CD14-positive monocyte (primary cell): ENCODE results near the gene BTG2. TPM values are rescaled to one million over a fixed set of nuclear protein-coding genes. Genes with fewer than 3 reads are reported as not detected.

Experiments used
- DNase-seq, 3 donors: peaks; one replicate each; pipeline ENCODE4 v3.0.0-alpha.2; 2011 to 2022
- H2AFZ ChIP-seq: 2 replicates; pipeline ENCODE4 v1.6.0; 2012; ENCODE audit warnings: mild to moderate bottlenecking, low read depth, low read length, inconsistent platforms; ENCODE audit not compliant: insufficient read depth, poor library complexity, severe bottlenecking
- H3K27ac ChIP-seq, 2 donors: 1 replicate in 1 of 2; 2 replicates in 1 of 2; pipeline ENCODE4 v1.5.1; 2012 to 2013; ENCODE audit warnings: low read length in 2 of 2, control low read depth in 1 of 2, inconsistent platforms in 1 of 2, low read depth in 1 of 2, mild to moderate bottlenecking in 1 of 2
- H3K27me3 ChIP-seq, 2 donors: one replicate each; pipeline versions ENCODE4 v1.6.0 to v1.6.1; 2011 to 2013; ENCODE audit warnings: low read length in 2 of 2; ENCODE audit not compliant: control insufficient read depth in 2 of 2, insufficient read depth in 2 of 2
- H3K36me3 ChIP-seq, 2 donors: replicated peaks in 1 of 2; 1 replicate in 1 of 2; 2 replicates in 1 of 2; pipeline versions ENCODE4 v1.5.1 to v1.6.1; 2012 to 2013; ENCODE audit warnings: low read length in 2 of 2, control low read depth in 1 of 2, inconsistent platforms in 1 of 2, mild to moderate bottlenecking in 1 of 2; ENCODE audit not compliant: insufficient read depth in 2 of 2, control insufficient read depth in 1 of 2
- H3K4me1 ChIP-seq, 2 donors: 1 replicate in 1 of 2; 2 replicates in 1 of 2; pipeline versions ENCODE4 v1.5.1 to v1.6.1; 2012 to 2013; ENCODE audit warnings: low read length in 2 of 2, control low read depth in 1 of 2, inconsistent platforms in 1 of 2, mild to moderate bottlenecking in 1 of 2, moderate library complexity in 1 of 2; ENCODE audit not compliant: insufficient read depth in 2 of 2, control insufficient read depth in 1 of 2
- H3K4me2 ChIP-seq: replicated peaks from 2 replicates; pipeline ENCODE3; 2012; ENCODE audit warnings: low read length, moderate library complexity, mild to moderate bottlenecking; ENCODE audit not compliant: poor library complexity, severe bottlenecking; ENCODE audit errors: extremely low read depth
- H3K4me3 ChIP-seq, 3 experiments: fragments of 200-600 bp in 1 of 3; sonication (generic) in 1 of 3; replicated peaks in 1 of 3; 1 replicate in 2 of 3; 2 replicates in 1 of 3; pipeline ENCODE4 v1.5.1; 2011 to 2013; ENCODE audit warnings: low read length in 3 of 3, mild to moderate bottlenecking in 3 of 3, control low read depth in 2 of 3, low read depth in 2 of 3, inconsistent platforms in 1 of 3, moderate library complexity in 1 of 3
- H3K79me2 ChIP-seq: 2 replicates; pipeline ENCODE4 v1.6.0; 2012; ENCODE audit warnings: mild to moderate bottlenecking, control low read depth, inconsistent platforms, low read length, moderate library complexity; ENCODE audit not compliant: insufficient read depth
- H3K9ac ChIP-seq: 2 replicates; pipeline ENCODE4 v1.6.0; 2017; ENCODE audit warnings: low read length, mild to moderate bottlenecking; ENCODE audit not compliant: insufficient read depth, poor library complexity, severe bottlenecking
- H3K9me3 ChIP-seq, 2 donors: replicated peaks in 1 of 2; 1 replicate in 1 of 2; 2 replicates in 1 of 2; pipeline versions ENCODE4 v1.5.1 to v1.6.1; 2012 to 2013; ENCODE audit warnings: low read length in 2 of 2, control low read depth in 1 of 2; ENCODE audit not compliant: control insufficient read depth in 1 of 2, insufficient read depth in 1 of 2
- H4K20me1 ChIP-seq: 2 replicates; pipeline ENCODE4 v1.6.0; 2012; ENCODE audit warnings: mild to moderate bottlenecking, low read length, control low read depth, moderate library complexity; ENCODE audit not compliant: insufficient read depth
- H3K27ac Mint-ChIP-seq, 7 donors: one replicate each; pipeline ENCODE4 v1.8.0; 2020; ENCODE audit warnings: mild to moderate bottlenecking in 7 of 7, mixed read lengths in 7 of 7, moderate library complexity in 6 of 7, inconsistent platforms in 2 of 7
- H3K27me3 Mint-ChIP-seq, 3 donors: one replicate each; pipeline ENCODE4 v1.8.0; 2021 to 2022; ENCODE audit warnings: low read depth in 3 of 3, mild to moderate bottlenecking in 3 of 3, mixed read lengths in 3 of 3, moderate library complexity in 3 of 3, inconsistent platforms in 1 of 3
- H3K36me3 Mint-ChIP-seq, 2 donors: one replicate each; pipeline ENCODE4 v1.8.0; 2020; ENCODE audit warnings: mixed read lengths in 2 of 2, inconsistent platforms in 1 of 2, mild to moderate bottlenecking in 1 of 2
- H3K4me1 Mint-ChIP-seq: one replicate; pipeline ENCODE4 v1.8.0; 2020; ENCODE audit warnings: mild to moderate bottlenecking, mixed read lengths
- H3K4me3 Mint-ChIP-seq, 2 donors: one replicate each; pipeline ENCODE4 v1.8.0; 2020; ENCODE audit warnings: mild to moderate bottlenecking in 2 of 2, mixed read lengths in 2 of 2, moderate library complexity in 1 of 2
- H3K9me3 Mint-ChIP-seq, 7 donors: one replicate each; pipeline ENCODE4 v1.8.0; 2020 to 2022; ENCODE audit warnings: mixed read lengths in 7 of 7, mild to moderate bottlenecking in 6 of 7, moderate library complexity in 6 of 7, inconsistent platforms in 2 of 7
- WGBS: methylation state at CpG from one replicate; pipeline ENCODE4 v1.1.5; 2013; ENCODE audit warnings: missing lambda C conversion rate; ENCODE audit not compliant: insufficient coverage; 5-methylcytosine and 5-hydroxymethylcytosine counted together
- intact Hi-C, 2 donors: fragments of 100-400 bp; cut with micrococcal nuclease; formaldehyde crosslinking; loops; one replicate each; pipeline versions ENCODE4 v1.15.0 to v1.15.1; 2023
- polyA plus RNA-seq, 3 donors: library from polyadenylated mRNA; depleted of rRNA in 1 of 3; unstranded in 2 of 3; stranded (reverse) in 1 of 3; fragments of 300-500 nt in 2 of 3; fragments of >200 nt in 1 of 3; fragmentation: Illumina TruSeq in 2 of 3; gene quantifications; 1 replicate in 2 of 3; 2 replicates in 1 of 3; pipeline ENCODE4 v1.2.3, GENCODE V29; 2012 to 2021
- TF ChIP-seq, protein P1 (sequence below): fragments of 200-600 bp; IDR thresholded peaks from one replicate; pipeline ENCODE4 v1.8.0; 2022; ENCODE audit warnings: antibody characterized with exemption, mild to moderate bottlenecking

The BTG2 gene
- polyA plus RNA-seq, 3 donors = 293 to 539 (median 483) TPM

DNA sequence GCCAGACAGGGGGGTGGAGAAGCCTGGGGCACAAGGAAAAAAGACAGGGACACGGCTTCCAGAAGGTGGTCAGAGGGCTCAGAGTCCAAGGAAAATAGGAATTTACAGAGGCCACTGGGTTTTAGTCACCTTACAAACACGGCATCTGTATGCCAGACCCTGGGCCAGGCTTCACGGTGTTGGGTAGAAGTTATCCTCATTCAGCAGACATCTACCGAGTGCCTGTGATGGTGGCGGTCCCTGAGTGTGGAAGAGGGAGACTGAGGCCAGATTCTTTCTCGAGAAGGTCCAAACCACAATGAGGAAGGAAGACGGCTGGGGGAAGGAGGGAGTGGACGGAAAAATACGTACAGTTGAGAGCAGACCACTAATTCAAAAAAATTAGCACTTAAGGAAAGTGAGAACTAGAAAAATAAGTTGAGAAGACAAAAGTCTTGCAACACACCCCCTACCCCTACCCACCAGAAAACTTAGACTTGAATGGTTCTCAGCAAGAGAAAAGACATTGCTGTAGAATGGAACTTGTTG lies 864 bp upstream of the BTG2 start:
- H3K27me3 ChIP-seq = no peaks in the 10 kb centered on the region
- H3K36me3 ChIP-seq = peaks cover 31% of the 10 kb centered on the region in 2 donors
- H2AFZ ChIP-seq = no peak overlapping the region
- H3K9ac ChIP-seq = peak overlapping the region; percentile 97
- intact Hi-C loops = no loop called here
- H3K4me3 ChIP-seq = peak overlapping the region; percentile 65 to 97 (median 70)
- peak overlapping the region; percentile 99 for H3K4me2 ChIP-seq
- Mint-ChIP-seq H3K4me3 (peak overlapping the region; percentile 87 to 100), H3K36me3 (peaks cover 32 to 37% of the 10 kb centered on the region in 2 donors), H3K9me3 (peaks cover 0 to 5% (median 0%) of the 10 kb centered on the region in 7 donors), H3K4me1 (peaks cover 69% of the 10 kb centered on the region), H3K27ac (peak overlapping the region; percentile 97 to 99 (median 98)), H3K27me3 (peaks cover 0 to 3% (median 2%) of the 10 kb centered on the region in 3 donors)
- H3K4me1 ChIP-seq = peaks cover 54 to 64% of the 10 kb centered on the region in 2 donors
- peak in 2 of 3 donors; percentile 58 to 67 for DNase-seq
- TF ChIP-seq, protein P1, sequence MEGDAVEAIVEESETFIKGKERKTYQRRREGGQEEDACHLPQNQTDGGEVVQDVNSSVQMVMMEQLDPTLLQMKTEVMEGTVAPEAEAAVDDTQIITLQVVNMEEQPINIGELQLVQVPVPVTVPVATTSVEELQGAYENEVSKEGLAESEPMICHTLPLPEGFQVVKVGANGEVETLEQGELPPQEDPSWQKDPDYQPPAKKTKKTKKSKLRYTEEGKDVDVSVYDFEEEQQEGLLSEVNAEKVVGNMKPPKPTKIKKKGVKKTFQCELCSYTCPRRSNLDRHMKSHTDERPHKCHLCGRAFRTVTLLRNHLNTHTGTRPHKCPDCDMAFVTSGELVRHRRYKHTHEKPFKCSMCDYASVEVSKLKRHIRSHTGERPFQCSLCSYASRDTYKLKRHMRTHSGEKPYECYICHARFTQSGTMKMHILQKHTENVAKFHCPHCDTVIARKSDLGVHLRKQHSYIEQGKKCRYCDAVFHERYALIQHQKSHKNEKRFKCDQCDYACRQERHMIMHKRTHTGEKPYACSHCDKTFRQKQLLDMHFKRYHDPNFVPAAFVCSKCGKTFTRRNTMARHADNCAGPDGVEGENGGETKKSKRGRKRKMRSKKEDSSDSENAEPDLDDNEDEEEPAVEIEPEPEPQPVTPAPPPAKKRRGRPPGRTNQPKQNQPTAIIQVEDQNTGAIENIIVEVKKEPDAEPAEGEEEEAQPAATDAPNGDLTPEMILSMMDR = no peak
- H3K27ac ChIP-seq = peak overlapping the region; percentile 98 to 100
- peaks cover 42% of the 10 kb centered on the region for H3K79me2 ChIP-seq
- WGBS = 83% methylated on average over 1 of the region's 9 CpGs
- H3K9me3 ChIP-seq = no peaks in the 10 kb centered on the region
- peaks cover 42% of the 10 kb centered on the region for H4K20me1 ChIP-seq

- peaks cover 38 to 44% of the 10 kb centered on the region in 2 donors for H3K36me3 ChIP-seq
- H3K4me3 Mint-ChIP-seq = peak overlapping the region; percentile 93 to 100
- H3K9ac ChIP-seq = peak overlapping the region; percentile 97
- WGBS = under 1% methylated on average over 21 of the region's 21 CpGs
- intact Hi-C loops = loop anchor here (1.0 to 5.0 kb wide), 4 partner anchors 15 to 37 kb away; no protein-coding TSS in a partner anchor
- no peak overlapping the region for H2AFZ ChIP-seq
- H3K4me1 Mint-ChIP-seq = peaks cover 69% of the 10 kb centered on the region
- H3K27me3 ChIP-seq = no peaks in the 10 kb centered on the region
- peaks cover 42 to 46% of the 10 kb centered on the region in 2 donors for H3K36me3 Mint-ChIP-seq
- peak overlapping the region; percentile 81 to 99 (median 97) for H3K4me3 ChIP-seq
- H3K27ac Mint-ChIP-seq = peak overlapping the region; percentile 93 to 98 (median 97)
- no peak for DNase-seq
- H3K4me1 ChIP-seq = peaks cover 49 to 63% of the 10 kb centered on the region in 2 donors
- peak overlapping the region; percentile 98 to 100 for H3K27ac ChIP-seq
- peak overlapping the region; percentile 99 for H3K4me2 ChIP-seq
- peaks cover 0 to 5% (median 1%) of the 10 kb centered on the region in 7 donors for H3K9me3 Mint-ChIP-seq
- TF ChIP-seq, protein P1 = no peak
- H4K20me1 ChIP-seq = peaks cover 55% of the 10 kb centered on the region
- no peaks in the 10 kb centered on the region for H3K9me3 ChIP-seq
- peaks cover 0 to 3% (median 2%) of the 10 kb centered on the region in 3 donors for H3K27me3 Mint-ChIP-seq
- peaks cover 46% of the 10 kb centered on the region for H3K79me2 ChIP-seq
Observed at GRCh38 chr1:203305809-203306088, 430 bp downstream of the BTG2 start.
